Measurements from ENCODE around the gene FAM174C.

GRCh38 chr19:1308718-1309117 lies 33.4 kb downstream of the FAM174C start:
- TF ChIP-seq, protein P1, sequence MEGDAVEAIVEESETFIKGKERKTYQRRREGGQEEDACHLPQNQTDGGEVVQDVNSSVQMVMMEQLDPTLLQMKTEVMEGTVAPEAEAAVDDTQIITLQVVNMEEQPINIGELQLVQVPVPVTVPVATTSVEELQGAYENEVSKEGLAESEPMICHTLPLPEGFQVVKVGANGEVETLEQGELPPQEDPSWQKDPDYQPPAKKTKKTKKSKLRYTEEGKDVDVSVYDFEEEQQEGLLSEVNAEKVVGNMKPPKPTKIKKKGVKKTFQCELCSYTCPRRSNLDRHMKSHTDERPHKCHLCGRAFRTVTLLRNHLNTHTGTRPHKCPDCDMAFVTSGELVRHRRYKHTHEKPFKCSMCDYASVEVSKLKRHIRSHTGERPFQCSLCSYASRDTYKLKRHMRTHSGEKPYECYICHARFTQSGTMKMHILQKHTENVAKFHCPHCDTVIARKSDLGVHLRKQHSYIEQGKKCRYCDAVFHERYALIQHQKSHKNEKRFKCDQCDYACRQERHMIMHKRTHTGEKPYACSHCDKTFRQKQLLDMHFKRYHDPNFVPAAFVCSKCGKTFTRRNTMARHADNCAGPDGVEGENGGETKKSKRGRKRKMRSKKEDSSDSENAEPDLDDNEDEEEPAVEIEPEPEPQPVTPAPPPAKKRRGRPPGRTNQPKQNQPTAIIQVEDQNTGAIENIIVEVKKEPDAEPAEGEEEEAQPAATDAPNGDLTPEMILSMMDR (IDR thresholded peaks at IDR 0.05) = no peak
- TF ChIP-seq POLR2AphosphoS5 (IDR thresholded peaks at IDR 0.05; ENCODE audit: insufficient read depth in 1 of 2, low read depth in 1 of 2) (no peak), POLR2A (IDR thresholded peaks at IDR 0.05) (no peak)

Data from vagina (tissue), 2 donors.